ENCODE results near the gene TRABD2B.

Gene TRABD2B

GRCh38 chr1:47751193-47751592 is 246.0 kb downstream of the TRABD2B start:
- no peak for DNase-seq

- DNase-seq = no peak
Observed at GRCh38 chr1:47745715-47746609, 251.2 kb downstream of the TRABD2B start.

- DNase-seq = no peak
Observed at GRCh38 chr1:47742890-47743760, 254.1 kb downstream of the TRABD2B start.

- no peak for DNase-seq
Observed at GRCh38 chr1:47738560-47739182, 258.5 kb downstream of the TRABD2B start.

- no peak for DNase-seq
Observed at GRCh38 chr1:47732489-47732888, 264.7 kb downstream of the TRABD2B start.

GRCh38 chr1:47731730-47732129 is 265.5 kb downstream of the TRABD2B start:
- no peak for DNase-seq

- no peak for DNase-seq
Observed at GRCh38 chr1:47729685-47730084, 267.5 kb downstream of the TRABD2B start.

- DNase-seq = no peak
Observed at GRCh38 chr1:47727697-47728085, 269.5 kb downstream of the TRABD2B start.

- no peak for DNase-seq
Observed at GRCh38 chr1:47727051-47727696, 270.0 kb downstream of the TRABD2B start.

GRCh38 chr1:47725992-47726855 is 271.0 kb downstream of the TRABD2B start:
- peak in 1 of 2 experiments; percentile 29 for DNase-seq

GRCh38 chr1:47725511-47725991 is 271.6 kb downstream of the TRABD2B start:
- DNase-seq = no peak

GRCh38 chr1:47725000-47725473 is 272.1 kb downstream of the TRABD2B start:
- no peak for DNase-seq

GRCh38 chr1:47724432-47724999 is 272.7 kb downstream of the TRABD2B start:
- no peak for DNase-seq

GRCh38 chr1:47722909-47723580 is 274.1 kb downstream of the TRABD2B start:
- DNase-seq = no peak

- DNase-seq = no peak
Observed at GRCh38 chr1:47722101-47722500, 275.1 kb downstream of the TRABD2B start.

- no peak for DNase-seq
Observed at GRCh38 chr1:47720111-47720510, 277.1 kb downstream of the TRABD2B start.

- DNase-seq = no peak
Observed at GRCh38 chr1:47717341-47717740, 279.8 kb downstream of the TRABD2B start.

GRCh38 chr1:47713975-47714767 is 283.0 kb downstream of the TRABD2B start:
- no peak for DNase-seq

GRCh38 chr1:47713333-47713953 is 283.7 kb downstream of the TRABD2B start:
- DNase-seq = no peak

Data from cerebellar nuclear complex (tissue), 1 donor.